SH-SY5Y (cell line): ENCODE measurements around the gene PPL.

Experiments used
- GATA2 ChIP-seq: IDR thresholded peaks from 2 replicates; pipeline ENCODE4 v1.6.1; 2011; ENCODE audit warnings: mild to moderate bottlenecking, low read depth, low read length
- GATA3 ChIP-seq: IDR thresholded peaks from 2 replicates; pipeline ENCODE4 v1.6.1; 2011; ENCODE audit warnings: low read depth, mild to moderate bottlenecking, low read length, moderate library complexity

The PPL gene

GRCh38 chr16:4893103-4893862 lies 43.7 kb downstream of the PPL start:
- TF ChIP-seq GATA2: no peak
- TF ChIP-seq GATA3: no peak

- TF ChIP-seq GATA2: no peak
- no peak for TF ChIP-seq GATA3
Observed at GRCh38 chr16:4892361-4893102, 44.4 kb downstream of the PPL start.

- TF ChIP-seq GATA3 (no peak), GATA2 (no peak)
Observed at GRCh38 chr16:4891886-4892216, 45.1 kb downstream of the PPL start.

GRCh38 chr16:4891097-4891885 lies 45.7 kb downstream of the PPL start:
- TF ChIP-seq GATA2 (no peak), GATA3 (no peak)

GRCh38 chr16:4890686-4891085 lies 46.3 kb downstream of the PPL start:
- TF ChIP-seq GATA2: no peak
- no peak for TF ChIP-seq GATA3

GRCh38 chr16:4890026-4890425 lies 46.9 kb downstream of the PPL start:
- TF ChIP-seq GATA3: no peak
- TF ChIP-seq GATA2: no peak

- TF ChIP-seq GATA3 (no peak), GATA2 (no peak)
Observed at GRCh38 chr16:4888428-4889135, 48.4 kb downstream of the PPL start.

GRCh38 chr16:4886151-4886550 lies 50.8 kb downstream of the PPL start:
- TF ChIP-seq GATA2 (no peak), GATA3 (no peak)

GRCh38 chr16:4884972-4885874 lies 51.7 kb downstream of the PPL start:
- no peak for TF ChIP-seq GATA3
- no peak for TF ChIP-seq GATA2

GRCh38 chr16:4884209-4884608 lies 52.7 kb downstream of the PPL start:
- TF ChIP-seq GATA2: no peak
- no peak for TF ChIP-seq GATA3

GRCh38 chr16:4883501-4883900 lies 53.4 kb downstream of the PPL start:
- TF ChIP-seq GATA3 (no peak), GATA2 (no peak)

GRCh38 chr16:4882633-4883285 lies 54.2 kb downstream of the PPL start:
- no peak for TF ChIP-seq GATA3
- no peak for TF ChIP-seq GATA2

GRCh38 chr16:4882000-4882632 lies 54.8 kb downstream of the PPL start:
- TF ChIP-seq GATA2 (no peak), GATA3 (no peak)
